AG04450 (cell line): ENCODE results near the gene APP. TPM values are rescaled to one million over a fixed set of nuclear protein-coding genes. Genes with fewer than 3 reads are reported as not detected.

ENCODE experiments used
- CTCF ChIA-PET: fragments of 300-600, 350-600 bp; formaldehyde crosslinking; extraction: SDS; loops from one replicate; lab custom pipeline; 2022; ENCODE audit warnings: antibody characterized with exemption, inconsistent platforms; lab: Charles Lee
- POLR2A ChIA-PET: fragments of 350-600 bp; formaldehyde crosslinking; extraction: SDS; loops from one replicate; lab custom pipeline; 2021; ENCODE audit warnings: antibody characterized with exemption, inconsistent platforms; lab: Yijun Ruan, JAX
- DNase-seq: peaks from one replicate; pipeline ENCODE4 v3.0.0-alpha.2; 2011; ENCODE audit warnings: low read depth, low spot score
- H3K27ac ChIP-seq: one replicate; pipeline ENCODE4 v1.5.1; 2012; ENCODE audit warnings: low read depth, low read length, control low read depth
- H3K27me3 ChIP-seq: one replicate; pipeline ENCODE4 v1.6.0; 2012; ENCODE audit warnings: low read length; ENCODE audit not compliant: control insufficient read depth, insufficient read depth
- H3K4me3 ChIP-seq: 2 replicates; pipeline ENCODE4 v1.5.1; 2011; ENCODE audit warnings: mild to moderate bottlenecking, low read depth, low read length, control low read depth
- H3K9me3 ChIP-seq: 2 replicates; pipeline ENCODE4 v1.5.1; 2012; ENCODE audit warnings: low read length; ENCODE audit not compliant: control insufficient read depth, insufficient read depth
- CTCF ChIP-seq: IDR thresholded peaks from 2 replicates; pipeline ENCODE4 v1.5.1; 2011; ENCODE audit warnings: low read depth, low read length, control low read depth, inconsistent platforms
- polyA plus RNA-seq: library from polyadenylated mRNA; depleted of rRNA; stranded (reverse); fragments of >200 nt; gene quantifications from 2 replicates; pipeline ENCODE4 v1.2.3, GENCODE V29; 2011

Gene APP
- polyA plus RNA-seq, 1 experiment = 870 TPM

- Histone ChIP-seq H3K27me3 (no peaks in the 10 kb centered on the region), H3K9me3 (no peaks in the 10 kb centered on the region), H3K4me3 (no peak overlapping the region), H3K27ac (no peak overlapping the region)
- POLR2A ChIA-PET = interaction anchor here (1.1 kb wide), 1 partner anchor 21 kb away, joined by 3 read pairs; no protein-coding TSS in a partner anchor
- CTCF ChIA-PET = no interaction called here
- no peak for TF ChIP-seq CTCF
- no peak for DNase-seq
Measured at GRCh38 chr21:26147535-26147934, 23.0 kb downstream of the APP start.

DNA sequence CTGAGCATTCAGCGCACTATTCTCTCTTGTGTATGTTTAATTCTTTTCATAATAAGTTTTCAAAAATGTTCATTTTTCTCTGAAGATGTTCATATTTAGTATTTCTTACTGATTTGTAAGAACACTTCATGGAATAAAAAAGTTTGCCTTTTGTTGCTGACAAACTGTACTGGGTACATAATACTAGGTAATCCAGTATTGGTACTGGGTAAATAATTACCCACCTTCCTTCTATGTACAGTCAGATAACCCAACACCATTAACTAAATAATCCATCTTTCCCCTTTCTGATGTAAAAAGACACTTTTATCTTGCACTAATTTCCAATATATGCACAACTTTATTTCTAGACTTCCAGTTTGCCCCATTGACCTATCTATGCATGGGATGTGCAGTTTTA is 23.9 kb downstream of the APP start:
- Histone ChIP-seq H3K4me3 (no peak overlapping the region), H3K9me3 (no peaks in the 10 kb centered on the region), H3K27ac (no peak overlapping the region), H3K27me3 (no peaks in the 10 kb centered on the region)
- CTCF ChIA-PET = no interaction called here
- no peak for TF ChIP-seq CTCF
- DNase-seq = no peak
- POLR2A ChIA-PET = no interaction called here

DNA sequence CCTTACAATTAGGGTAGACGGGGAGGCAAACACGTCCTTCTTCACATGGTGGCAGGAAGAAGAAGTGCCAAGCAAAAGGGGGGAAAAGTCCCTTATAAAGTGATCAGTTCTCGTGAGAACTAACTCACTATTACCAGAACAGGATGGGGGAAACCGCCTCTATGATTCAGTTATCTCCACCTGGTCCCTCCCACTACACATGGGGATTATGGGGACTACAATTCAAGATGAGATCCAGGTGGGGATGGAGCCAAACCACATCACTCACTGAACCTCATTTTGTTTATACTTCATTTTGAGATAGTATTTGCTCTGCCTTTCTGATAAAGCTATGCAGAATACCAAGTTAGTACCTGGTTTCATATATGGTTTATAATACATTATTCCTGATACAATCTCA is 26.5 kb downstream of the APP start:
- ChIA-PET POLR2A (no interaction called here), CTCF (no interaction called here)
- TF ChIP-seq CTCF = no peak
- no peaks in the 10 kb centered on the region; the same call in 1 of the 2 replicates for H3K9me3 ChIP-seq
- no peak overlapping the region for H3K4me3 ChIP-seq
- no peak overlapping the region for H3K27ac ChIP-seq
- H3K27me3 ChIP-seq = no peaks in the 10 kb centered on the region
- DNase-seq = no peak

- CTCF ChIA-PET = no interaction called here
Measured at GRCh38 chr21:26142363-26142762, 28.2 kb downstream of the APP start.

DNA sequence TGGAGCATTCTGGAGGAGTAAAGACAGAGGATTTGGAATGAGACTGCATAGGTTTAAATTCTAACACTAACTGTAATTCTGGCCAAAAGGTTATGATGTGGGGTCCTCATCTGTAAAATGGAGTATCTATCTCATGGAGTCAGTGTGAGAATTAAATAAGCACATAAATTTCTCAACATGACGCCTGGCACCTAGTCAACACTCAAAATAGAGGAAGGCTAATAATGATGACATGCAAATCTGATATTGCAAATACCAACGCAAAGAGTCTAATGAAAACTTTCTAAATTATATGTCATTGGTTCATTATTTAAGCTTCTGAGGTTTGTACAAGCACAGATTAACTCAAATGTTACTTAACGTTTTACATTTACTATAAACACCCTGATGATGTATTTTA is 29.6 kb downstream of the APP start:
- Histone ChIP-seq H3K9me3 (no peaks in the 10 kb centered on the region; the same call in 1 of the 2 replicates), H3K27me3 (no peaks in the 10 kb centered on the region), H3K4me3 (no peak overlapping the region), H3K27ac (no peak overlapping the region)
- ChIA-PET CTCF (interaction anchor here (1.1 kb wide), 1 partner anchor 246 kb away, joined by 3 read pairs; no protein-coding TSS in a partner anchor), POLR2A (interaction anchor here (1.1 to 2.5 kb wide), 3 partner anchors 28 to 206 kb away, joined by 3 to 8 read pairs (median 5); no protein-coding TSS in a partner anchor)
- no peak for DNase-seq
- no peak for TF ChIP-seq CTCF

More at GRCh38 chr21:26142363-26142762, 28.2 kb downstream of the APP start:
- no peak for DNase-seq
- POLR2A ChIA-PET = no interaction called here
- H3K4me3 ChIP-seq = no peak overlapping the region
- H3K27me3 ChIP-seq = no peaks in the 10 kb centered on the region
- no peak for TF ChIP-seq CTCF
- no peaks in the 10 kb centered on the region; the same call in 1 of the 2 replicates for H3K9me3 ChIP-seq
- H3K27ac ChIP-seq = no peak overlapping the region
